Measurements from ENCODE around the gene NPM3. TPM values are rescaled to one million over a fixed set of nuclear protein-coding genes. Genes with fewer than 3 reads are reported as not detected.

NPM3 gene
- total and polyA plus RNA-seq, 2 of the 8 experiments (the other 6 are each of a cell fraction or from before 2014, with no cell fraction given), result 127 to 175 TPM

- Histone ChIP-seq H3K4ac (replicated peaks; ENCODE audit: insufficient read length, low read depth, low read length) (no peak overlapping the region), H2BK12ac (ENCODE audit: low read depth, low read length) (no peak overlapping the region), H2AK5ac (ENCODE audit: low read depth, low read length) (no peak overlapping the region), H3K79me2 (ENCODE audit: control insufficient read depth in 1 of 2, insufficient read depth in 2 of 2, low read length in 2 of 2) (no peaks in the 10 kb centered on the region), H3K4me3 (ENCODE audit: extremely low read depth in 1 of 4, insufficient read depth in 2 of 4, low read depth in 3 of 4, low read length in 4 of 4) (no peak overlapping the region), H2BK120ac (replicated peaks; ENCODE audit: low read depth, low read length) (no peak overlapping the region), H3K27me3 (replicated peaks in 1 of 4; ENCODE audit: control insufficient read depth in 3 of 4, extremely low read depth in 1 of 4, insufficient read depth in 3 of 4, low read length in 3 of 4) (no peaks in the 10 kb centered on the region), H4K8ac (ENCODE audit: extremely low read depth, insufficient read depth, low read length) (no peak overlapping the region), H2AFZ (ENCODE audit: low read length) (no peak overlapping the region), H2BK20ac (ENCODE audit: low read length) (no peak overlapping the region), H2BK15ac (ENCODE audit: low read length) (no peak overlapping the region), H3K18ac (ENCODE audit: extremely low read depth, low read length) (no peak overlapping the region), H3K27ac (ENCODE audit: low read depth, low read length) (no peak overlapping the region), H3K9me3 (ENCODE audit: insufficient read depth in 2 of 2, low read depth in 1 of 2, low read length in 1 of 2) (no peaks in the 10 kb centered on the region), H3K36me3 (ENCODE audit: control insufficient read depth in 2 of 4, insufficient read depth in 4 of 4, low read length in 3 of 4) (no peaks in the 10 kb centered on the region), H4K91ac (replicated peaks; ENCODE audit: insufficient read length, low read length) (no peak overlapping the region), H3K4me1 (replicated peaks in 1 of 4; ENCODE audit: control insufficient read depth in 3 of 4, insufficient read depth in 4 of 4, low read length in 3 of 4) (no peaks in the 10 kb centered on the region), H3K23me2 (ENCODE audit: low read depth, low read length) (no peaks in the 10 kb centered on the region), H4K20me1 (replicated peaks in 1 of 2; ENCODE audit: control insufficient read depth in 1 of 2, insufficient read depth in 2 of 2, low read length in 2 of 2) (no peaks in the 10 kb centered on the region), H2BK5ac (ENCODE audit: low read depth, low read length) (no peak overlapping the region), H3K23ac (ENCODE audit: insufficient read length) (no peak overlapping the region), H3K56ac (replicated peaks; ENCODE audit: insufficient read length, low read depth, low read length) (no peak overlapping the region), H3K4me2 (ENCODE audit: insufficient read depth in 1 of 2, low read depth in 2 of 2, low read length in 2 of 2) (no peak overlapping the region), H4K5ac (ENCODE audit: insufficient read length, low read depth, low read length) (no peak overlapping the region), H3K79me1 (ENCODE audit: low read depth, low read length) (no peaks in the 10 kb centered on the region), H3K9ac (replicated peaks in 1 of 4; ENCODE audit: extremely low read depth in 1 of 4, low read depth in 3 of 4, low read length in 3 of 4) (no peak overlapping the region), H3K14ac (ENCODE audit: insufficient read length) (no peak overlapping the region)
- 81% methylated on average over 1 of the region's 1 CpG; no CpG with 5 or more reads in 1 of the 2 experiments for WGBS, 2 experiments (ENCODE audit: extremely low coverage in 1 of 2, insufficient coverage in 1 of 2, insufficient read length in 1 of 2, insufficient replicate concordance in 2 of 2, low coverage in 1 of 2, low lambda C conversion rate in 2 of 2, missing lambda C conversion rate in 1 of 2)
- FAIRE-seq (no peak), DNase-seq (ENCODE audit: low read depth in 1 of 2, low spot score in 2 of 2) (no peak)
- no peak for TF ChIP-seq POU5F1 (IDR thresholded peaks at IDR 0.05; ENCODE audit: low read depth, low read length)
- POLR2A ChIA-PET (ENCODE audit: partially characterized antibody), result interaction anchor here (0.6 to 0.7 kb wide), 2 partner anchors 28 to 107 kb away, joined by 3 read pairs; no protein-coding TSS in a partner anchor
- CTCF ChIA-PET (ENCODE audit: partially characterized antibody), result interaction anchor here (0.6 to 1.3 kb wide), 5 partner anchors 12 to 264 kb away, joined by 3 to 8 read pairs (median 4); no protein-coding TSS in a partner anchor
Observed at GRCh38 chr10:101732096-101732495, 51.1 kb downstream of the NPM3 start.

Other genes starting within 250 kb of the NPM3 start
- 26.1 and 26.8 TPM in 2 replicates for gene POLL, start 195.2 kb downstream of the NPM3 start, total RNA-seq (2021; fragmentation: NEBNext Ultra II Directional; extraction: Animal tissue kit (Norgen Biotek cat#: 25700))
- 45.9 and 69.5 TPM in 2 replicates for gene POLL, start 195.2 kb downstream of the NPM3 start, polyA plus RNA-seq (2011; rRNA removed)
- gene DPCD, start 195.1 kb downstream of the NPM3 start, total RNA-seq (2021; fragmentation: NEBNext Ultra II Directional; extraction: Animal tissue kit (Norgen Biotek cat#: 25700)), result 18.8 and 21.2 TPM in 2 replicates
- gene DPCD, start 195.1 kb downstream of the NPM3 start, polyA plus RNA-seq (2011; rRNA removed), result 25.2 and 31.4 TPM in 2 replicates
- 29.6 and 32.8 TPM in 2 replicates for gene FBXW4, start 88.3 kb downstream of the NPM3 start, total RNA-seq (2021; fragmentation: NEBNext Ultra II Directional; extraction: Animal tissue kit (Norgen Biotek cat#: 25700))
- gene FBXW4, start 88.3 kb downstream of the NPM3 start, polyA plus RNA-seq (2011; rRNA removed), result 29.0 and 42.8 TPM in 2 replicates
- 3.9 and 4.1 TPM in 2 replicates for gene FGF8, start 7.3 kb downstream of the NPM3 start, total RNA-seq (2021; fragmentation: NEBNext Ultra II Directional; extraction: Animal tissue kit (Norgen Biotek cat#: 25700))
- 1.1 and 1.7 TPM in 2 replicates for gene FGF8, start 7.3 kb downstream of the NPM3 start, polyA plus RNA-seq (2011; rRNA removed)
- gene OGA, start 35.0 kb upstream of the NPM3 start, total RNA-seq (2021; fragmentation: NEBNext Ultra II Directional; extraction: Animal tissue kit (Norgen Biotek cat#: 25700)), result 104 and 107 TPM in 2 replicates
- gene OGA, start 35.0 kb upstream of the NPM3 start, polyA plus RNA-seq (2011; rRNA removed), result 18.5 and 31.2 TPM in 2 replicates
- 4.7 and 6.0 TPM in 2 replicates for gene KCNIP2, start 60.4 kb upstream of the NPM3 start, total RNA-seq (2021; fragmentation: NEBNext Ultra II Directional; extraction: Animal tissue kit (Norgen Biotek cat#: 25700))
- 2.7 and 3.5 TPM in 2 replicates for gene KCNIP2, start 60.4 kb upstream of the NPM3 start, polyA plus RNA-seq (2011; rRNA removed)

Data from H1 (cell line).